ENCODE data around the gene PITPNM3. TPM values are rescaled to one million over a fixed set of nuclear protein-coding genes. Genes with fewer than 3 reads are reported as not detected.
A peak's percentile ranks its signal among the peaks of the same experiment; 100 is the strongest.

Gene PITPNM3
- total RNA-seq, 1 experiment from 2014 or later = 0.05 TPM

DNA sequence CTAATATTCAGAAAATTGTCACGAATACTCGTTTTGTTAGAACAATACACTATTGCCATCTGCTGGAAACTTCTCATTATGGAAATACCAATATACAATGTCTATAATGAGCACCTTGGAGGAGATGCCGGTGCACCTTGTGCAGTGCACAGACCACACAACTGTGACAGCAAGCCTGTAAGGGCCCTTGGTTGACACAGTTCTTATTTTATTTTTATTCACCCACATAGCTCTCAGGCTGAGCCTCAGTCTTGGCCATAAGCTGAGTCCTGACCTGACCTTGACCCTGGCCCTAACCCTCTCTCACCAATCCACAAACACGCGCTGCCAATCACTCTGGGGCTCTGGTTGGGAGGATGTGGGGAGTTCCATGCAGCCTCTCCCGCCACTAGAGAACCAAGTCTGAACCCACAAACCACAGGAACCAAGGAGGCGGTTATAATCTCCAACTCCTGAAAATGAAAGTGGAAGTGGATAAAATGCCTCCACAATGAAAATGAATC is 129.0 kb downstream of the PITPNM3 start:
- DNase-seq (ENCODE audit: low read depth, low spot score) = no peak
- in situ Hi-C loops (cut with HindIII; ENCODE audit: low pct_unique_long_range_greater_than_20kb, low sequenced_read_pairs) = no loop called here

DNA sequence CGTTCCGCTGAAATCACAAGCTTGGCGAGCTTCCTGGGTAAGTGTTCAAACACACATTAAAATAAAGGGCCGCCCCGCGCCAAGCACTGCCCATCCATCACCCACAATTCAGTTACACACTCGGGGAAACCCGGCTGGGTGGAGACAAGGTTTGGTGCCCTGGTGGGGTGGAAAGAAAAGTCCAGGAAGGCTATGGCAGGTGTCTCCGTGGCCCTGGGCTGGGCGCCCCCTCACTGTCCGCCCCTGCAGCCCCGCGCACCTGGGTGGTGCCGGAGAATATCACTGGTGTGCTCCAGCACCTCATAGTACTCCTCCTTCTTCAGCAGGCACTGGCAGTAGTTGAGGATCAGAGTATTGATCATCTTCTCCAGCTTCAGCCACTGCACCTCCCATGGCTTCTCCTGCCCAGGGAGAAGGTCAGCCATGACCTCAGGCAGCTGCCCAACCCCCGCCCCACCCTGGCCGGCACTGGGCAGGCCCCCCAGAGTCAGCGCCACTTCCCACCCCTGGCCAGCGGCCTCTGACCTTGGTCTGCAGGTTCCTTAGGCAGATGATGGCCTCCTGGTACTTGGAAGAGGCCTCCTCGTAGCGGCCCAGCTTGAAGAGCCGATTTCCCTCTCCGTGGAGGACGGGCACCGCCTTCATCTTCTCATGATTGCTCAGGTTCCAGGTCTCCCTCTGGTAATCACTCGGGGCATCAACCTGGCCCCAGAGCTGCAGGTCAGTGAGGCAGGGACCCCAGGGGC is 129.8 kb downstream of the PITPNM3 start:
- in situ Hi-C loops (cut with HindIII; ENCODE audit: low pct_unique_long_range_greater_than_20kb, low sequenced_read_pairs) = no loop called here
- DNase-seq (ENCODE audit: low read depth, low spot score) = no peak

DNA sequence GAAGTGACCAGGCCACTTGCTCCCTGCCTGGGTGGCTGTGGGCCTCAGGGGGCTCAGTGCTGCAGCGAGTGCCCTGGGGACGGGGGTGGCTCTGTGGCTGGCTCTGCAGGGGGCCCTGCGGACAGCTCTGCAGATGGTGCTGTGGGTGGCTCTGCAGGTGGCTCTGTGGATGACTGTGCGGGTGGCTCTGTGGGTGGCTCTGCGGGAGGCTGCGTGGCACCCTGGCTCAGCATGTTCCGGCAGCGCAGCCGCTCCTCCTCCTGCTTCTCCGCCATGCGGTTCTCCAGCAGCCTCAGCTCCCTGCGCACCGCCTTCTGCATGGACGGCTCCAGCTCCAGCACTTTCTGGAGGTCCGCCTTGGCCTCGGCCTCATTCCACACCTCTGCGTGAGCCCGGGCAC is 130.9 kb downstream of the PITPNM3 start:
- DNase-seq (ENCODE audit: low read depth, low spot score) = no peak
- in situ Hi-C loops (cut with HindIII; ENCODE audit: low pct_unique_long_range_greater_than_20kb, low sequenced_read_pairs) = no loop called here

DNA sequence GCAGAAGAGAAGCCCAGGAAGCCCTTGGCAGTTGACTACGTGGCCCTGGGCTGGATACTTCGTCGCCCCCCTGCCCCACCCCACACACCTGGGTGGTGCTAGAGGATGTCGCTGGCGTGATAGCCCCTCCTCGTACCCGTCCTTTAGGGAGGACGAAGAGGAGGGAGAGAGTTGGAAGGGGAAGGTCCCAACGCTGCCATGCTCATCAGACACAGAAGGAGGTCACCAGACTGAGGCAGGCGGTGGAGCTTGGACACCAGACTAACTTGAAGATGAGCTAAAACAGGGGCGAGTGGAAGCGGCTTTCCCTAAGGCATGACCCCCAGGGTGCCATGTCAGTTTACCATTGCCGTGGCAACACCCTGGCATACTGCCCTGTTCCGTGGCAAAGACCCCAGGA is 132.4 kb downstream of the PITPNM3 start:
- DNase-seq (ENCODE audit: low read depth, low spot score) = no peak
- in situ Hi-C loops (cut with HindIII; ENCODE audit: low pct_unique_long_range_greater_than_20kb, low sequenced_read_pairs) = no loop called here

DNA sequence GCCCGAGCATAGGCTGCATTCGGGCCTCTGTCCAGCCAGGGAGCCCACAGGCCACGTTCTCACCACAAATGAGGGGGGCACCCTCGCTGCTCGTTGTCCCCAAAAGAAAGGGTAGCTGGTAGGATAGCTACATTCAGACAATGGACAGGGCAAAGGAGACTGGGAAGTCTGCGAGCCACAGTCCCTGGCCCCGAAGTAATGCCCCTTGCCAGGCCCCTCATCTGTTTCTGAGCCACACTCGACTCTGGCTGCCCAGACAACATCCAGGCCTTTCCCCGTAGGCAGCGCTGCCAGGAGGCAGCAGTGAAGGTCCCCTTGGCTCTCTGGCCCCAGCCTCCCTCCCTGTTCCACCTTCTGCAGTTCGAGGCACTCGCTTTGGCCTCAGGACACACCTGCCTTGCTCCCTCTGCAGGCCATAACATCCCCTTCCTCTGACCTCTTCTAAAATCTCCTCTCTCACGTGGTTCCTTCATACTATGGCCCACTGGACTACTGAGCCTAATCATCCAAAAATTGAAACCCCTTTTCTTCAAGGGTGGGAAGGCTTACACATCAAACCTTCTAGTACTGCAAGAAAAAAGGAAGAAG is 133.6 kb downstream of the PITPNM3 start:
- in situ Hi-C loops (cut with HindIII; ENCODE audit: low pct_unique_long_range_greater_than_20kb, low sequenced_read_pairs) = no loop called here
- no peak for DNase-seq (ENCODE audit: low read depth, low spot score)

DNA sequence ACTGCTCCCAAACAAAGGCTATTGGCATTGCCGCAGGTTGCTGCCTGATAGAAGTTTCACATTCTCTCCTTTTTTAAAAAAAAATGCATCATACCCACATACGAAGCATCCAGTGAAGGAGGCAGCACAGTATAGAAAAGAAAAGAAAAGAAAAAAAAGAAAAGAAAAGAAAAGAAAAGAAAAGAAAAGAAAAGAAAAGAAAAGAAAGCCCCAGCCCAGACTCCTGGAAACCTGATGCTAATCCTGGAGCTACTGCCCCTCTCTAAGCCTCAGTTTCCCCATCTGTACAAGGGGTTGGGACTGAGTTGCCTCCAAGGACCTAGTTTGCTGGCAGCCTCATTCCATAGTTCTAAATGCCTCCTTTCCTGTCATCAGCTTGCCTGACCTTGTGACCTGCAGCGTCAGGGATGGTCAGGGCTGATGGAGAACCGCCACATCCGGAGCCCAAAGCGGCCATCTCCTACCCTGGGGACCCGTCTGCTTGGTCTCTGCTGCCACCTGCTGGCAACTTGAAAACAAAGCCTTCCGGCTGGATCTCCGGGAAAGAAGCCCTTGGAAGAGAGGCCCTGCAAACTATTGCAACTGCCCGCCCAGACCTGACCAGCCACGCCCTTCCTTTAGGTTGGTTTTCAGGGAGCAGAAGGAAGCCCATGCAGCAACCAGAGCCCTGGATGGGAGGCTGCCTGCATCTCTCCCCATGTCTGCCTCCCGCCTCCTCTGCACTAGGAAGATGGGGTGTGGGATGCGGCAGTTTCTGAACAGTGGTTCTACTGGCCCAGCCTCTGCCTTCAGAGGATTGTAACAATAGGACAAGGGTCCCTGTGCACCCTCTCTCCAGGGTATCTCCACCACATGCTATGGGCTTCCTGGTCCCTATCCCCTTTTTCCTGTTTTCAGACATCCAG is 134.4 kb downstream of the PITPNM3 start:
- peak; percentile 88 for DNase-seq (ENCODE audit: low read depth, low spot score)
- in situ Hi-C loops (cut with HindIII; ENCODE audit: low pct_unique_long_range_greater_than_20kb, low sequenced_read_pairs) = no loop called here

DNA sequence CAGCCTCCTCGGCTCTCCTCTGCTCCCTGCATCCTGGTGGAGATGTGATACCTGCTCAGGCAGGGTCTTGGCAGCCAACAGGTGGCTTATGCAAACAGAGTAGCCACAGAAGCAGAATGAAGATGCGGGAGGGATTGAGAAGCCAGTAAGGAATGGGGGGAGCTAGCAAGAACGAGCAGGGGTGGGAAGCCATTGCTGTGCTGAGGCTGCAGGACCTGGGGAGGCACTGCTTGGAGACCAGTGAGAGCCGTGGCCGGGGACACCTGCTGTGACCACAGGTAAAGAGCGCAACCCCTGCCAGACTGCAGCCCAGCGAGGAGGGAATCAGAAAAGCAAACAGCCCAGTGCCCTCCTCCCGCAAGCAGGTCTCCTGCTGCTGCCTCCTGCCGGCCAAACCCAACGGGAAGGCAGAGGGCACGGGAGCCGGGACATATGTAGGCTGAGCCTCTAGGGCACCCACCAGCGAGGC is 136.1 kb downstream of the PITPNM3 start:
- peak; percentile 58 for DNase-seq (ENCODE audit: low read depth, low spot score)

DNA sequence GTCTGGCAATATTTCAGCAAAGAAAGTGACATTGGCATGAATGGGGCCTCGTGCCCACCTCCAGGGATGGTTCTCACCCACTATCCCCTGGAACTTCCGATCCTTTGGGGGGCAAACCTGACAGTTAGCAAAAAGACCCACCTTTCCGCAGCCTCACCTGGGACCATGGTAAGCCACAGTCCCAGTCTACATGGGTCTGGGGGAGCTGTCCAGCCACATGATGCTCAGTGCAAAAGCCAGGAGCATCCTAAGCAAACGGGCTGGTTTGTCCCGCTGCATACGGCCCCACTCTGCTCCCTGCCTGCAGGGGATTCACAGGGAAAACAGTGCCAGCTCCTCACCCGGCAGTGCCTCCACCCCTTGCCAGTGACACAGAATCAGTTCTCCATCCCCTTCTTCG is 140.7 kb downstream of the PITPNM3 start:
- DNase-seq (ENCODE audit: low read depth, low spot score) = no peak
- in situ Hi-C loops (cut with HindIII; ENCODE audit: low pct_unique_long_range_greater_than_20kb, low sequenced_read_pairs) = no loop called here

More for the DNA sequence above, 136.1 kb downstream of the PITPNM3 start:
- in situ Hi-C loops (cut with HindIII; ENCODE audit: low pct_unique_long_range_greater_than_20kb, low sequenced_read_pairs) = no loop called here

DNA sequence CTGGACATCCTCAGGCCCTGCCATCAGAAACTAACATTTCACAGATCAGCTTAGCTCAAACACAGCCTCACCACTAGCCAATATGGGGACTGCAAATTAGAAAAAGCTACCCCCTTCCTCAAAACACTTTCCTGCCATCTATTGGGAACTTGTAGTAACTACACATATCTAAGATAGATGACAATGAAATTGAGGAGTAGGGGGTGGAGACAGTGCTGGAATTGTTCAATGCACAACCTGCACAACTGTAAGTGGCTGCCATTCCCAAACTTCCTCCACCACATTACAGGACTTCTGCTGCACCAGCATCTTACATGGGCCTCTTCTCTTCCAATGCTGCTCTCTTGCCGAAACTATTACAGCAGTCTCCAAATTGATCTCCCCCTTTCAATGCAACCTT is 143.3 kb downstream of the PITPNM3 start:
- peak; percentile 79 for DNase-seq (ENCODE audit: low read depth, low spot score)
- in situ Hi-C loops (cut with HindIII; ENCODE audit: low pct_unique_long_range_greater_than_20kb, low sequenced_read_pairs) = no loop called here

DNA sequence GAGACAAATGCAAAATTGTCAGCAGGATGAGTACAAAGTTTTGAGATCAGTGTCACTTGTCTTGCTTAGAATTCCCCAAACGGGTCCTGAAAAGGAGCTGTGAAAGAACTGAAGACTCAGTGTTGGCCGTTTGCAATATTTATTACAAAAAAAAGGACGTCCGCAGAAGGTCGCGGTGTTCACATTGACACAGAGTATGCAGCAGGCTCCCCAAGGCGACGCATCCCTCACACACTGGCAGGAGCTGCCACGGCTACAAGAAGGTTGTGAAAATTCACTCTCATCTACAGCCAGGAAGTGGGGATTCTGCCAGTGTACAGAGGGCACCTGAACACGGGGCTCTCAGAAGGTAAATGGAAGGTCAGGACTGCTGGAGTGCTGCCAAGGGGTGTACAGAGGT is 147.6 kb downstream of the PITPNM3 start:
- in situ Hi-C loops (cut with HindIII; ENCODE audit: low pct_unique_long_range_greater_than_20kb, low sequenced_read_pairs) = no loop called here
- DNase-seq (ENCODE audit: low read depth, low spot score) = no peak

DNA sequence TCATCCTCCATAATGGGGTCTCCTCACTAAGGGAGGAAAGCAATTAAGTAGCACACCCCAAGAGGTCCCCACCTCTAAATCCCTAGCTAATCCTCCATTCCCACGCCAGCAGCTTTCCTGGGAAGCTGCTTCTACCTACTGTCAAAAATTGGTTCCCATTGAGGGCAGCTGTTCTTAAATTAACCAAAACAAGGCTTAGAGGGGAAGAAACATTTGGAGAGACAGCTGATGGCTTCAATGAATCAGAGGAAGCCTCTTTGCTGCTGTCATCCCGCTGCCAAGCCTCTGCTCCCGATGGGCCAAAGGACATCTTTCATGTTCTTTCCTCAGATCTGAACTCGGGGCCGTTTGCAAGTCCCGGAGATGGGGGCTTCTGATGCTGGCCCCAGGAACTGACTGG is 148.1 kb downstream of the PITPNM3 start:
- DNase-seq (ENCODE audit: low read depth, low spot score) = no peak
- in situ Hi-C loops (cut with HindIII; ENCODE audit: low pct_unique_long_range_greater_than_20kb, low sequenced_read_pairs) = no loop called here

DNA sequence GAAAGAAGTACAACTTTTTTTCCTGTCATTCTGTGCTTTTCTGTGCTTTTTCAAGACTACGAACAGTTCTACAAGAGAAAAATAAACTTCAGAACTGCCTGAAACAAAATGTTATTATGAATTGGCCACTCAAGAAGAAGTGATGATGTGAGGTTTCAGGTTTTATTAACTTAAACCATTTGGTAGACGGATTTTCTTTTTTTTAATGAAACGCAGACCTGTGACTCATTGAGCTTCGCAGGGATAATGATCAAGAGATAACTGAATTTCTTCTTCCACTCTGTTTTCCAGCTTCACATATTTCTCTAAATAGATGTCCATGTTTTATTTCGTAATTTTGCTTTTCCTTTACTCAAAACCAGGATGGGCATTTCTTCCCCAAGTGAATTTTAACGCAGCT is 154.1 kb downstream of the PITPNM3 start:
- in situ Hi-C loops (cut with HindIII; ENCODE audit: low pct_unique_long_range_greater_than_20kb, low sequenced_read_pairs) = no loop called here
- DNase-seq (ENCODE audit: low read depth, low spot score) = no peak

Small RNA genes lying within 50 kb of the gene (small RNA-seq; reads per million reads assigned to genes)
- gene RF00017 = 0 reads per million in 2 experiments
- gene RNA5SP435 = 0 to 2.9 reads per million in 2 experiments

Other genes with a start within 250 kb of the PITPNM3 start
- gene AIPL1, start 121.4 kb downstream of the PITPNM3 start, total RNA-seq (2014; rRNA removed; shearing (Covaris generic)) = not detected in 2 replicates
- gene PIMREG, start 112.1 kb downstream of the PITPNM3 start, total RNA-seq (2014; rRNA removed; shearing (Covaris generic)) = 23.2 and 24.6 TPM in 2 replicates
- gene KIAA0753, start 84.2 kb upstream of the PITPNM3 start, total RNA-seq (2014; rRNA removed; shearing (Covaris generic)) = 12.0 and 14.9 TPM in 2 replicates
- 136 and 201 TPM in 2 replicates for gene TXNDC17, start 84.5 kb upstream of the PITPNM3 start, total RNA-seq (2014; rRNA removed; shearing (Covaris generic))
- 29.2 and 36.0 TPM in 2 replicates for gene MED31, start 95.0 kb upstream of the PITPNM3 start, total RNA-seq (2014; rRNA removed; shearing (Covaris generic))
- 1.2 and 1.5 TPM in 2 replicates for gene C17orf100, start 95.2 kb upstream of the PITPNM3 start, total RNA-seq (2014; rRNA removed; shearing (Covaris generic))
- not detected in 2 replicates for gene SLC13A5, start 156.8 kb upstream of the PITPNM3 start, total RNA-seq (2014; rRNA removed; shearing (Covaris generic))
- gene XAF1, start 199.5 kb upstream of the PITPNM3 start, total RNA-seq (2014; rRNA removed; shearing (Covaris generic)) = 1.0 and 1.4 TPM in 2 replicates
- gene FBXO39, start 219.7 kb upstream of the PITPNM3 start, total RNA-seq (2014; rRNA removed; shearing (Covaris generic)) = not detected in 2 replicates

All from SK-MEL-5 (cell line).